Ovary (tissue), 9 donors: ENCODE data around the gene PCDHGA6. TPM values are rescaled to one million over a fixed set of nuclear protein-coding genes. Genes with fewer than 3 reads are reported as not detected.
A peak's percentile ranks its signal among the peaks of the same experiment; 100 is the strongest.
"Not testable (repeated sequence)": the region's sequence is repeated elsewhere in the genome, so short reads cannot be mapped to it uniquely, and the experiment has no call there.

ENCODE experiments used
- DNase-seq, 5 donors: peaks; one replicate each; pipeline ENCODE4 v3.0.0-alpha.2; 2019 to 2020
- H3K27ac ChIP-seq, 2 donors: fragments of 200-600 bp; one replicate each; pipeline versions ENCODE4 v1.5.1 to v1.8.0; 2019 to 2022
- H3K27me3 ChIP-seq: fragments of 200-600 bp; one replicate; pipeline ENCODE4 v1.8.0; 2022
- H3K36me3 ChIP-seq: fragments of 200-600 bp; sonication (generic); one replicate; pipeline ENCODE4 v1.5.1; 2019
- H3K4me1 ChIP-seq: one replicate; pipeline ENCODE4 v1.8.1; 2013; ENCODE audit warnings: mild to moderate bottlenecking, moderate library complexity; ENCODE audit not compliant: insufficient read depth
- H3K4me3 ChIP-seq: fragments of 200-600 bp; sonication (generic); one replicate; pipeline ENCODE4 v1.5.1; 2017
- H3K9me3 ChIP-seq, 2 donors: fragments of 200-600 bp in 1 of 2; sonication (generic) in 1 of 2; one replicate each; pipeline versions ENCODE4 v1.5.1 to v1.8.1; 2013 to 2019; ENCODE audit warnings: mild to moderate bottlenecking in 1 of 2, moderate library complexity in 1 of 2
- EP300 ChIP-seq: sonication (generic); formaldehyde crosslinking; IDR thresholded peaks from one replicate; pipeline ENCODE4 v1.6.1; 2017; ENCODE audit warnings: antibody characterized with exemption
- POLR2A ChIP-seq: fragments of 450-650 bp; IDR thresholded peaks from one replicate; pipeline ENCODE4 v1.6.1; 2017; ENCODE audit warnings: antibody characterized with exemption, mild to moderate bottlenecking, moderate library complexity
- WGBS, 3 donors: extraction: QIAGEN DNeasy Blood & Tissue Kit in 1 of 3; methylation state at CpG; one replicate each; pipeline versions ENCODE4 v1.1.5 to v1.1.7; 2013 to 2017; 5-methylcytosine and 5-hydroxymethylcytosine counted together
- intact Hi-C, 4 donors: fragments of 100-400 bp; cut with DNase I; formaldehyde crosslinking; loops; one replicate each; pipeline versions ENCODE4 v1.11.0 to v1.15.1; 2022 to 2023
- polyA plus RNA-seq, 2 donors: library from polyadenylated mRNA; stranded (reverse); fragments of 200-250 nt in 1 of 2; fragments of 350-450 nt in 1 of 2; fragmentation: Illumina TruSeq in 1 of 2; extraction: RNeasy Lipid Tissue Mini Kit (QIAGEN cat#74804) in 1 of 2; gene quantifications; one replicate each; pipeline ENCODE4 v1.2.3, GENCODE V29; 2013 to 2014
- total RNA-seq, 7 donors: library from RNA; depleted of rRNA in 2 of 7; stranded (reverse); fragments of >200 nt in 2 of 7; fragmentation: NEBNext Ultra II Directional in 3 of 7; extraction: Animal tissue kit (Norgen Biotek cat#: 25700) in 3 of 7; gene quantifications; one replicate each; pipeline versions ENCODE4 v1.1.0 to v1.2.4, GENCODE V29; 2016 to 2023
- TF ChIP-seq, protein P1 (sequence below), 3 donors: fragments of 450-650 bp in 2 of 3; fragments of 200-600 bp in 1 of 3; IDR thresholded peaks; one replicate each; pipeline versions ENCODE4 v1.5.1 to v1.8.0; 2016 to 2022; ENCODE audit warnings: antibody characterized with exemption in 3 of 3, mild to moderate bottlenecking in 1 of 3
- donor health status: DM: no; HTN: no; CAD: no; lungs with moderate emphysema.
- donor health status: DM: no; HTN: no; CAD: no.
- donor health status: Bipolar disorder and iron deficiency.
- donor health status: DM: yes; HTN: yes; CAD: no.
- donor health status: DM: no; HTN: no; CAD: no.
- donor health status: DM: yes; HTN: yes; CAD: no.

Gene PCDHGA6
- total and polyA plus RNA-seq, 9 donors, result 3.6 to 14.5 (median 8.5) TPM

DNA sequence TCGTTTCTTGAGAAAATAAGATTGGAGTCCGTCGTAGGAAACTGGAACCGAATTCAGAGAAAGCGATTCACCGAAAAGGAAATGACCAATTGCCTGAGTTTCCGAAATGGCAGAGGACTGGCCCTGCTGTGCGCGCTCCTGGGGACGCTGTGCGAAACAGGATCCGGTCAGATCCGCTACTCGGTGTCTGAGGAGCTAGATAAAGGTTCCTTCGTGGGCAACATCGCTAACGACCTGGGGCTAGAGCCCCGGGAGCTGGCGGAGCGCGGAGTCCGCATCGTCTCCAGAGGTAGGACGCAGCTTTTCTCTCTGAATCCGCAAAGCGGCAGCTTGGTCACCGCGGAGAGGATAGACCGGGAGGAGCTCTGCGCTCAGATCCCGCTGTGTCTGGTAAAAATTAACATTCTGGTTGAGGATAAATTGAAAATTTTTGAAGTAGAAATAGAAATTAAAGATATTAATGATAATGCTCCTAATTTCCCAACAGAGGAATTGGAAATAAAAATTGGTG is 29.7 kb upstream of the PCDHGA6 start:
- H3K27me3 ChIP-seq, result no peaks in the 10 kb centered on the region
- H3K4me1 ChIP-seq, result no peaks in the 10 kb centered on the region
- no peaks in the 10 kb centered on the region for H3K36me3 ChIP-seq
- peaks cover 14 to 45% of the 10 kb centered on the region in 2 donors for H3K9me3 ChIP-seq
- peak overlapping the region; percentile 8 for H3K4me3 ChIP-seq
- intact Hi-C loops, result no loop called here
- DNase-seq, result no peak
- no peak for TF ChIP-seq POLR2A
- no peak for TF ChIP-seq EP300
- TF ChIP-seq, protein P1, sequence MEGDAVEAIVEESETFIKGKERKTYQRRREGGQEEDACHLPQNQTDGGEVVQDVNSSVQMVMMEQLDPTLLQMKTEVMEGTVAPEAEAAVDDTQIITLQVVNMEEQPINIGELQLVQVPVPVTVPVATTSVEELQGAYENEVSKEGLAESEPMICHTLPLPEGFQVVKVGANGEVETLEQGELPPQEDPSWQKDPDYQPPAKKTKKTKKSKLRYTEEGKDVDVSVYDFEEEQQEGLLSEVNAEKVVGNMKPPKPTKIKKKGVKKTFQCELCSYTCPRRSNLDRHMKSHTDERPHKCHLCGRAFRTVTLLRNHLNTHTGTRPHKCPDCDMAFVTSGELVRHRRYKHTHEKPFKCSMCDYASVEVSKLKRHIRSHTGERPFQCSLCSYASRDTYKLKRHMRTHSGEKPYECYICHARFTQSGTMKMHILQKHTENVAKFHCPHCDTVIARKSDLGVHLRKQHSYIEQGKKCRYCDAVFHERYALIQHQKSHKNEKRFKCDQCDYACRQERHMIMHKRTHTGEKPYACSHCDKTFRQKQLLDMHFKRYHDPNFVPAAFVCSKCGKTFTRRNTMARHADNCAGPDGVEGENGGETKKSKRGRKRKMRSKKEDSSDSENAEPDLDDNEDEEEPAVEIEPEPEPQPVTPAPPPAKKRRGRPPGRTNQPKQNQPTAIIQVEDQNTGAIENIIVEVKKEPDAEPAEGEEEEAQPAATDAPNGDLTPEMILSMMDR (IDR thresholded peaks at IDR 0.05), result no peak
- H3K27ac ChIP-seq, result no peak overlapping the region
- 17 to 27% (median 22%) methylated on average over 31 of the region's 31 CpGs for WGBS, 3 donors

DNA sequence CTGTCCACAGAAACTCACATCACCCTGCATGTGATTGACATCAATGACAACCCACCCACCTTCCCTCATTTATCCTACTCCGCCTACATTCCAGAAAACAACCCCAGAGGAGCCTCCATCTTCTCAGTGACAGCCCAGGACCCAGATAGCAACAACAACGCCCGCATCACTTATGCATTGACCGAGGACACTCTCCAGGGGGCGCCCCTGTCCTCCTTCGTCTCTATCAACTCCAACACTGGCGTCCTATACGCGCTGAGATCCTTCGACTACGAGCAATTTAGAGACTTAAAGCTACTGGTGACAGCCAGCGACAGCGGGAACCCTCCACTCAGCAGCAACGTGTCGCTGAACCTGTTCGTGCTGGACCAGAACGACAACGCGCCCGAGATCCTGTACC is 28.4 kb upstream of the PCDHGA6 start:
- no peak for DNase-seq
- Histone ChIP-seq H3K27me3 (no peaks in the 10 kb centered on the region), H3K36me3 (no peaks in the 10 kb centered on the region), H3K27ac (no peak overlapping the region), H3K4me3 (no peak overlapping the region), H3K4me1 (no peaks in the 10 kb centered on the region), H3K9me3 (peaks cover 12 to 40% of the 10 kb centered on the region in 2 donors)
- 25 to 50% (median 31%) methylated on average over 20 of the region's 20 CpGs for WGBS, 3 donors
- TF ChIP-seq, protein P1 (IDR thresholded peaks at IDR 0.05), result no peak
- no peak for TF ChIP-seq EP300
- no peak for TF ChIP-seq POLR2A
- intact Hi-C loops, result no loop called here

GRCh38 chr5:141346017-141346416 is 27.7 kb upstream of the PCDHGA6 start:
- H3K27me3 ChIP-seq, intact Hi-C loops, DNase-seq, H3K4me1 ChIP-seq, H3K27ac ChIP-seq, H3K36me3 ChIP-seq, H3K4me3 ChIP-seq: not testable (repeated sequence)
- H3K9me3 ChIP-seq, result peaks cover 12 to 40% of the 10 kb centered on the region in 2 donors
- 40 to 64% (median 43%) methylated on average over 21 to 29 of the region's 35 CpGs for WGBS, 3 donors

GRCh38 chr5:141349917-141350619 is 23.6 kb upstream of the PCDHGA6 start, which contains the start of gene PCDHGB1:
Gene PCDHGB1, plus strand, starts transcription at chr5:141350099. Its CDS starts 162 bp downstream, at chr5:141350261.
- 19 to 27% (median 22%) methylated on average over 29 of the region's 29 CpGs for WGBS, 3 donors
- H3K9me3 ChIP-seq, result peaks cover 5 to 37% of the 10 kb centered on the region in 2 donors
- peak in 2 of 5 donors; percentile 42 to 49 for DNase-seq
- intact Hi-C loops, result no loop called here
- no peaks in the 10 kb centered on the region for H3K4me1 ChIP-seq
- peak within 1 kb of the TSS; percentile 9 for H3K4me3 ChIP-seq
- TF ChIP-seq POLR2A (no peak), EP300 (no peak)
- TF ChIP-seq, protein P1 (IDR thresholded peaks at IDR 0.05), result no peak
- no peaks in the 10 kb centered on the region for H3K36me3 ChIP-seq
- no peak within 1 kb of the TSS for H3K27ac ChIP-seq
- H3K27me3 ChIP-seq, result no peaks in the 10 kb centered on the region

DNA sequence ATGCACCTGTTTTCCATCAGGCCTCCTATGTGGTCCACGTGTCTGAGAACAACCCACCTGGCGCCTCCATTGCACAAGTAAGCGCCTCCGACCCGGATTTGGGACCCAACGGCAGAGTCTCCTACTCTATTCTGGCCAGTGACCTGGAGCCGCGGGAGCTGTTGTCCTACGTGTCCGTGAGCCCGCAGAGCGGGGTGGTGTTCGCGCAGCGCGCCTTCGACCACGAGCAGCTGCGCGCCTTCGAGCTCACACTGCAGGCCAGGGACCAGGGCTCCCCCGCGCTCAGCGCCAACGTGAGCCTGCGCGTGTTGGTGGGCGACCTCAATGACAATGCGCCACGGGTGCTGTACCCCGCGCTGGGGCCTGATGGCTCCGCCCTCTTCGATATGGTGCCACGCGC is 22.1 kb upstream of the PCDHGA6 start:
- DNase-seq, result no peak
- H3K36me3 ChIP-seq, result no peaks in the 10 kb centered on the region
- intact Hi-C loops, result no loop called here

More for the DNA sequence above, 22.1 kb upstream of the PCDHGA6 start:
- 29 to 41% (median 35%) methylated on average over 16 to 34 of the region's 36 CpGs for WGBS, 3 donors
- Histone ChIP-seq H3K9me3 (peaks cover under 1 to 44% of the 10 kb centered on the region in 2 donors), H3K4me3 (no peak overlapping the region), H3K27ac (no peak overlapping the region), H3K27me3 (no peaks in the 10 kb centered on the region), H3K4me1 (no peaks in the 10 kb centered on the region)
- TF ChIP-seq POLR2A, result no peak
- no peak for TF ChIP-seq EP300
- TF ChIP-seq, protein P1 (IDR thresholded peaks at IDR 0.05), result no peak
